GM12878 (cell line): Measurements from ENCODE around the gene TET2. TPM values are rescaled to one million over a fixed set of nuclear protein-coding genes. Genes with fewer than 3 reads are reported as not detected.

Source experiments
- ATAC-seq: fragments of 200-7000 bp; cut with Tn5 transposase; 3 replicates; pipeline ENCODE4 v1.9.1; 2020; ENCODE audit warnings: mild to moderate bottlenecking, moderate library complexity
- BruUV-seq: library from RNA; stranded (reverse); fragments of 400-500 nt; replicated peaks from 2 replicates; lab custom pipeline; 2021; lab: Mats Ljungman, UMichigan
- CTCF ChIA-PET: fragments of 300-600 bp; sonication (Branson Sonifier 250); formaldehyde crosslinking; extraction: SDS; loops from one replicate; lab custom pipeline; 2021; ENCODE audit warnings: inconsistent platforms; lab: Yijun Ruan, JAX
- POLR2A ChIA-PET: fragments of 350-600 bp; formaldehyde crosslinking; extraction: SDS; loops from one replicate; lab custom pipeline; 2021; ENCODE audit warnings: inconsistent platforms; lab: Charles Lee
- RAD21 ChIA-PET: fragments of 300-600 bp; sonication (Branson Sonifier 250); formaldehyde crosslinking; loops from one replicate; lab custom pipeline; 2023; ENCODE audit warnings: antibody characterized with exemption; ENCODE audit not compliant: unreplicated experiment; lab: Charles Lee
- SMC1A ChIA-PET: fragments of 300-600 bp; sonication (Branson Sonifier 250); formaldehyde crosslinking; loops from one replicate; lab custom pipeline; 2023; ENCODE audit not compliant: unreplicated experiment, uncharacterized antibody; lab: Charles Lee
- DNase-seq: peaks from one replicate; pipeline ENCODE4 v3.0.0-alpha.2; 2011; ENCODE audit warnings: low read depth, low spot score
- FAIRE-seq: peaks from 3 replicates; lab custom pipeline; 2011; peaks lifted over from hg19 to GRCh38; lab: Jason Lieb, UNC
- H2AFZ ChIP-seq: 2 replicates; pipeline ENCODE4 v1.6.0; 2011; ENCODE audit warnings: low read depth, low read length, control low read depth; ENCODE audit not compliant: control insufficient read depth
- H3K27ac ChIP-seq: 2 replicates; pipeline ENCODE4 v1.5.1; 2011; ENCODE audit warnings: control low read depth; ENCODE audit not compliant: control insufficient read depth, insufficient read depth
- H3K27me3 ChIP-seq, 2 experiments: replicated peaks in 1 of 2; 2 replicates each; pipeline versions ENCODE4 v1.6.0 to v1.6.1; 2011; ENCODE audit warnings: low read length in 1 of 2; ENCODE audit not compliant: control insufficient read depth in 2 of 2, insufficient read depth in 2 of 2
- H3K36me3 ChIP-seq, 2 experiments: 2 replicates each; pipeline ENCODE4 v1.5.1; 2011; ENCODE audit warnings: low read length in 1 of 2; ENCODE audit not compliant: control insufficient read depth in 2 of 2, insufficient read depth in 2 of 2
- H3K4me1 ChIP-seq: 2 replicates; pipeline ENCODE4 v1.6.1; 2011; ENCODE audit warnings: mild to moderate bottlenecking, low read length, moderate library complexity, mixed read lengths; ENCODE audit not compliant: control insufficient read depth, insufficient read depth
- H3K4me2 ChIP-seq: 2 replicates; pipeline ENCODE4 v1.6.0; 2011; ENCODE audit warnings: control low read depth; ENCODE audit not compliant: control insufficient read depth, insufficient read depth
- H3K4me3 ChIP-seq: fragments of 200-600 bp; sonication (generic); 2 replicates; pipeline ENCODE4 v1.5.1; 2016
- H3K79me2 ChIP-seq: 2 replicates; pipeline ENCODE4 v1.6.0; 2011; ENCODE audit warnings: low read length; ENCODE audit not compliant: control insufficient read depth, insufficient read depth
- H3K9ac ChIP-seq: 2 replicates; pipeline ENCODE4 v1.8.0; 2011; ENCODE audit warnings: low read length, control low read depth, mixed read lengths; ENCODE audit not compliant: control insufficient read depth, insufficient read depth
- H3K9me3 ChIP-seq: replicated peaks from 3 replicates; pipeline ENCODE4 v1.5.1; 2011; ENCODE audit warnings: mild to moderate bottlenecking, low read length; ENCODE audit not compliant: control insufficient read depth, insufficient read depth
- H4K20me1 ChIP-seq: 2 replicates; pipeline ENCODE4 v1.6.0; 2011; ENCODE audit not compliant: control insufficient read depth, insufficient read depth
- CBFB ChIP-seq: IDR thresholded peaks from 2 replicates; pipeline ENCODE4 v1.6.1; 2016; ENCODE audit warnings: antibody characterized with exemption, low read depth
- CBX5 ChIP-seq: sonication (generic); IDR thresholded peaks from 2 replicates; pipeline ENCODE4 v1.6.1; 2016; ENCODE audit warnings: low read depth, moderate library complexity, mild to moderate bottlenecking, inconsistent platforms
- DPF2 ChIP-seq: fragments of 450-650 bp; IDR thresholded peaks from 2 replicates; pipeline ENCODE4 v1.6.1; 2017; ENCODE audit warnings: mild to moderate bottlenecking
- E4F1 ChIP-seq: fragments of 450-650 bp; IDR thresholded peaks from 2 replicates; pipeline ENCODE4 v1.6.1; 2018; ENCODE audit warnings: borderline replicate concordance, mild to moderate bottlenecking; ENCODE audit not compliant: partially characterized antibody
- JUNB ChIP-seq: IDR thresholded peaks from 2 replicates; pipeline ENCODE4 v1.6.1; 2016; ENCODE audit warnings: antibody characterized with exemption, mild to moderate bottlenecking
- JUND ChIP-seq: IDR thresholded peaks from 2 replicates; pipeline ENCODE4 v1.6.1; 2012; ENCODE audit warnings: low read depth, mild to moderate bottlenecking, low read length, improper control_type of control experiment, moderate library complexity
- MLLT1 ChIP-seq: fragments of 450-650 bp; IDR thresholded peaks from 2 replicates; pipeline ENCODE4 v1.6.1; 2016; ENCODE audit warnings: mild to moderate bottlenecking
- NBN ChIP-seq: fragments of 450-650 bp; IDR thresholded peaks from 2 replicates; pipeline ENCODE4 v1.6.1; 2016
- NFIC ChIP-seq: IDR thresholded peaks from 2 replicates; pipeline ENCODE4 v1.6.1; 2012; ENCODE audit warnings: low read depth, mild to moderate bottlenecking, inconsistent platforms, low read length, moderate library complexity
- POLR2AphosphoS5 ChIP-seq: IDR thresholded peaks from 2 replicates; pipeline ENCODE4 v1.6.1; 2011; ENCODE audit warnings: mild to moderate bottlenecking, low read length, inconsistent platforms
- RELB ChIP-seq: fragments of 450-650 bp; IDR thresholded peaks from 2 replicates; pipeline ENCODE4 v1.6.1; 2017; ENCODE audit warnings: low read depth, mild to moderate bottlenecking, moderate library complexity
- SUPT20H ChIP-seq: IDR thresholded peaks from 2 replicates; pipeline ENCODE4 v1.6.1; 2011; ENCODE audit warnings: low read depth, mild to moderate bottlenecking, low read length, moderate library complexity, borderline replicate concordance; ENCODE audit not compliant: control insufficient read depth
- USF1 ChIP-seq: IDR thresholded peaks from 2 replicates; pipeline ENCODE4 v1.6.1; 2011; ENCODE audit warnings: borderline replicate concordance, low read depth, mild to moderate bottlenecking, moderate library complexity, mixed read lengths, low read length; ENCODE audit not compliant: insufficient read depth; ENCODE audit errors: extremely low read length
- ZNF622 ChIP-seq: fragments of 450-650 bp; IDR thresholded peaks from 2 replicates; pipeline ENCODE4 v1.6.1; 2017; ENCODE audit warnings: mild to moderate bottlenecking, inconsistent platforms
- ZSCAN29 ChIP-seq: fragments of 450-650 bp; IDR thresholded peaks from 2 replicates; pipeline ENCODE4 v1.6.1; 2017; ENCODE audit warnings: mild to moderate bottlenecking, moderate library complexity
- WGBS: methylation state at CpG from one replicate; pipeline ENCODE4 v1.1.6; 2016; ENCODE audit warnings: low lambda C conversion rate; ENCODE audit not compliant: insufficient replicate concordance, insufficient coverage; ENCODE audit errors: missing lambda C conversion rate; 5-methylcytosine and 5-hydroxymethylcytosine counted together
- in situ Hi-C: fragments of 300-500 bp; cut with MboI; formaldehyde crosslinking; loops from 9 replicates; pipeline ENCODE4 v1.14.3; 2018; ENCODE audit warnings: mixed read lengths
- intact Hi-C: fragments of 100-400 bp; cut with micrococcal nuclease; formaldehyde crosslinking; loops from one replicate; pipeline ENCODE4 v1.14.2; 2022; ENCODE audit not compliant: unreplicated experiment
- polyA plus RNA-seq, 11 experiments: library from polyadenylated mRNA; depleted of rRNA in 4 of 11; unstranded in 6 of 11; stranded (reverse) in 5 of 11; fragments of >200 nt; fragmentation: Nextera tagmentation in 4 of 11; fragmentation: Illumina TruSeq in 1 of 11; extraction: Ambion mirVana in 4 of 11; extraction: Trizol in 1 of 11; gene quantifications; 1 replicate in 1 of 11; 2 replicates in 10 of 11; pipeline versions ENCODE4 v1.2.1 to v1.2.3, GENCODE V29; 2011 to 2016; ENCODE audit warnings: inconsistent platforms in 2 of 11, missing spikeins in 2 of 11, low read depth in 1 of 11
- total RNA-seq, 4 experiments: library from RNA; depleted of rRNA in 3 of 4; stranded (reverse); fragments of >200 nt in 3 of 4; fragmentation: Illumina TruSeq in 1 of 4; extraction: Trizol in 1 of 4; gene quantifications; 2 replicates each; pipeline versions ENCODE4 v1.2.1 to v1.2.3, GENCODE V29; 2013 to 2021

Gene TET2
- total and polyA plus RNA-seq, 10 of the 15 experiments (the other 5 are each of a cell fraction or from before 2014, with no cell fraction given), result 3.7 to 49.0 (median 27.5) TPM

GRCh38 chr4:105196523-105197145 lies 50.0 kb downstream of the TET2 start (continued):
- TF ChIP-seq RELB, result peak; percentile 30; the same call in 1 of the 2 replicates
- no peak for TF ChIP-seq DPF2

GRCh38 chr4:105197777-105198176 lies 51.1 kb downstream of the TET2 start:
- DNase-seq (no peak), FAIRE-seq (no peak), ATAC-seq (no peak)
- H4K20me1 ChIP-seq, result no peaks in the 10 kb centered on the region
- H3K36me3 ChIP-seq, result peaks cover 0 to 22% of the 10 kb centered on the region in 2 experiments
- no peak overlapping the region for H3K4me3 ChIP-seq
- CTCF ChIA-PET, result interaction anchor here (1.2 to 3.1 kb wide), 3 partner anchors 16 to 276 kb away, joined by 3 to 14 read pairs (median 10); partner anchors contain the start of gene PPA2
- in situ Hi-C loops, result no loop called here
- POLR2A ChIA-PET, result interaction anchor here (0.8 kb wide), 1 partner anchor 42 kb away, joined by 3 read pairs; no protein-coding TSS in a partner anchor
- H3K4me1 ChIP-seq, result peaks cover 42% of the 10 kb centered on the region
- no peak overlapping the region for H3K27ac ChIP-seq
- H3K79me2 ChIP-seq, result peaks cover 81% of the 10 kb centered on the region
- no peaks in the 10 kb centered on the region for H3K27me3 ChIP-seq
- H2AFZ ChIP-seq, result no peak overlapping the region
- SMC1A ChIA-PET, result interaction anchor here (0.6 to 2.4 kb wide), 8 partner anchors 9 to 279 kb away, joined by 3 to 8 read pairs (median 4); no protein-coding TSS in a partner anchor
- no TSS peak for BruUV-seq
- TF ChIP-seq JUND (no peak), ZNF622 (no peak), JUNB (no peak), POLR2AphosphoS5 (no peak), NBN (no peak), CBFB (no peak), CBX5 (no peak), USF1 (no peak), E4F1 (no peak), NFIC (no peak), SUPT20H (no peak), ZSCAN29 (no peak), MLLT1 (no peak)
- RAD21 ChIA-PET, result no interaction called here
- intact Hi-C loops, result loop anchor here (5.0 kb wide), 1 partner anchor 275 kb away; the partner anchor contains the start of gene PPA2
- H3K9ac ChIP-seq, result no peak overlapping the region
- 93% methylated on average over 3 of the region's 3 CpGs for WGBS
- no peak overlapping the region for H3K4me2 ChIP-seq
- H3K9me3 ChIP-seq, result peaks cover 4% of the 10 kb centered on the region
